Measurements from ENCODE around the gene DCDC2C. TPM values are rescaled to one million over a fixed set of nuclear protein-coding genes. Genes with fewer than 3 reads are reported as not detected.

Gene DCDC2C
- polyA plus RNA-seq, 2 of the 4 experiments (the other 2 are of a cell fraction) = not detected

- DNase-seq (ENCODE audit: low read depth in 1 of 2, low spot score in 1 of 2) = no peak
- no peak for FAIRE-seq
- no peak overlapping the region for H3K27ac ChIP-seq
- WGBS (ENCODE audit: missing lambda C conversion rate) = under 1% methylated on average over 3 of the region's 3 CpGs
- H3K4me2 ChIP-seq = no peak overlapping the region
- TF ChIP-seq RARB (CRISPR knock-in tag; IDR thresholded peaks at IDR 0.05) (no peak), CBX8 (IDR thresholded peaks at IDR 0.05) (no peak), RCOR1 (IDR thresholded peaks at IDR 0.05; ENCODE audit: low read depth, low read length) (no peak), BCL3 (IDR thresholded peaks at IDR 0.05) (no peak), RAD21 (conservative IDR thresholded peaks at IDR 0.05 in 1 of 2, IDR thresholded peaks at IDR 0.05 in 1 of 2) (no peak), ELK1 (IDR thresholded peaks at IDR 0.05; ENCODE audit: low read depth, low read length) (no peak), USF2 (IDR thresholded peaks at IDR 0.05) (no peak), ATOH8 (CRISPR knock-in tag; IDR thresholded peaks at IDR 0.05; ENCODE audit: low read depth) (no peak), JUNB (IDR thresholded peaks at IDR 0.05) (no peak), ZC3H11A (IDR thresholded peaks at IDR 0.05) (no peak), POLR2A (IDR thresholded peaks at IDR 0.05; ENCODE audit: low read length) (no peak), RFX5 (IDR thresholded peaks at IDR 0.05) (no peak), E2F6 (IDR thresholded peaks at IDR 0.05; ENCODE audit: borderline replicate concordance, low read depth) (no peak), REST (IDR thresholded peaks at IDR 0.05) (no peak), KDM1A (IDR thresholded peaks at IDR 0.05; ENCODE audit: low read depth) (no peak)
- H3K4me1 ChIP-seq = no peaks in the 10 kb centered on the region
- ATAC-seq = no peak
- no peak overlapping the region for H3K4me3 ChIP-seq
- no peaks in the 10 kb centered on the region for H3K9me3 ChIP-seq
- POLR2A ChIA-PET = no interaction called here
- CTCF ChIA-PET = no interaction called here
Observed at GRCh38 chr2:3876685-3877084, 173.3 kb downstream of the DCDC2C start.

GRCh38 chr2:3885629-3886628 lies 182.6 kb downstream of the DCDC2C start:
- Histone ChIP-seq H3K9me3 (no peaks in the 10 kb centered on the region), H3K4me3 (no peak overlapping the region), H3K27ac (no peak overlapping the region), H3K4me2 (no peak overlapping the region), H3K4me1 (no peaks in the 10 kb centered on the region)
- DNase-seq (ENCODE audit: low read depth in 1 of 2, low spot score in 1 of 2) (no peak), ATAC-seq (no peak), FAIRE-seq (no peak)
- ChIA-PET CTCF (interaction anchor here (1.2 kb wide), 1 partner anchor 59 kb away, joined by 3 read pairs; no protein-coding TSS in a partner anchor), POLR2A (no interaction called here)
- 33% methylated on average over 24 of the region's 24 CpGs for WGBS (ENCODE audit: missing lambda C conversion rate)
- TF ChIP-seq ZSCAN20 (CRISPR knock-in tag; IDR thresholded peaks at IDR 0.05) (no peak), ZNF302 (CRISPR knock-in tag; IDR thresholded peaks at IDR 0.05) (no peak), HDAC2 (IDR thresholded peaks at IDR 0.05) (no peak), RCOR1 (IDR thresholded peaks at IDR 0.05; ENCODE audit: low read depth, low read length) (no peak), CTCF (IDR thresholded peaks at IDR 0.05) (no peak), USF2 (IDR thresholded peaks at IDR 0.05) (no peak), HOXA7 (CRISPR knock-in tag; IDR thresholded peaks at IDR 0.05) (no peak), RARB (CRISPR knock-in tag; IDR thresholded peaks at IDR 0.05) (no peak), ZFP36 (IDR thresholded peaks at IDR 0.05; ENCODE audit: borderline replicate concordance, partially characterized antibody) (no peak), BHLHE40 (IDR thresholded peaks at IDR 0.05; ENCODE audit: low read depth, low read length) (no peak), PBX3 (IDR thresholded peaks at IDR 0.05) (no peak)

All from A549 (cell line).